ENCODE results near the gene HARBI1. TPM values are rescaled to one million over a fixed set of nuclear protein-coding genes. Genes with fewer than 3 reads are reported as not detected.

Gene HARBI1
- total RNA-seq, 1 experiment from 2014 or later, result 6.3 TPM

DNA sequence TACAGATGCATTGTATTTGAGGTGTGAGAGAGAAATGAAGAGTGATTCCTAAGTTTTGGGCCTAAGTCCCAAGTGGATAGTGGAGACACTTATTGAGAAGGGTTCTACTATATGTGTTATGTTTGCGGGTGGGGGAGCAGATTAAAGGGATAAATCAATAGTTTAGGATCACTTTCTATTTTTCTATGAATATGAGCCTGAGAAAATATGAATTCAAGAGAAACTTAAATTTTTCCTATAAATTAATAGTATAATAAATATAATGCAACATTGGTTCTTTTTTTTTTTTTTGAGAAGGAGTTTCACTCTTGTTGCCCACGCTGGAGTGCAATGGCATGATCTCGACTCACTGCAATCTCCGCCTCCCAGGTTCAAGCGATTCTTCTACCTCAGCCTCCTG lies 54.5 kb downstream of the HARBI1 start:
- H3K4me3 Mint-ChIP-seq, result no peak overlapping the region
- H2AK5ac ChIP-seq (ENCODE audit: insufficient read length, low read length), result no peak overlapping the region
- TF ChIP-seq, protein P1, sequence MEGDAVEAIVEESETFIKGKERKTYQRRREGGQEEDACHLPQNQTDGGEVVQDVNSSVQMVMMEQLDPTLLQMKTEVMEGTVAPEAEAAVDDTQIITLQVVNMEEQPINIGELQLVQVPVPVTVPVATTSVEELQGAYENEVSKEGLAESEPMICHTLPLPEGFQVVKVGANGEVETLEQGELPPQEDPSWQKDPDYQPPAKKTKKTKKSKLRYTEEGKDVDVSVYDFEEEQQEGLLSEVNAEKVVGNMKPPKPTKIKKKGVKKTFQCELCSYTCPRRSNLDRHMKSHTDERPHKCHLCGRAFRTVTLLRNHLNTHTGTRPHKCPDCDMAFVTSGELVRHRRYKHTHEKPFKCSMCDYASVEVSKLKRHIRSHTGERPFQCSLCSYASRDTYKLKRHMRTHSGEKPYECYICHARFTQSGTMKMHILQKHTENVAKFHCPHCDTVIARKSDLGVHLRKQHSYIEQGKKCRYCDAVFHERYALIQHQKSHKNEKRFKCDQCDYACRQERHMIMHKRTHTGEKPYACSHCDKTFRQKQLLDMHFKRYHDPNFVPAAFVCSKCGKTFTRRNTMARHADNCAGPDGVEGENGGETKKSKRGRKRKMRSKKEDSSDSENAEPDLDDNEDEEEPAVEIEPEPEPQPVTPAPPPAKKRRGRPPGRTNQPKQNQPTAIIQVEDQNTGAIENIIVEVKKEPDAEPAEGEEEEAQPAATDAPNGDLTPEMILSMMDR (conservative IDR thresholded peaks at IDR 0.05), result no peak

More for the DNA sequence above, 54.5 kb downstream of the HARBI1 start:
- Histone ChIP-seq H3K27me3 (ENCODE audit: insufficient read depth, low read length) (no peaks in the 10 kb centered on the region), H3K23ac (ENCODE audit: insufficient read length, low read depth, low read length) (no peak overlapping the region), H4K5ac (ENCODE audit: insufficient read length, low read depth, low read length) (no peak overlapping the region), H3K79me2 (ENCODE audit: insufficient read depth, low read length) (peaks cover 2% of the 10 kb centered on the region; the same call in 1 of the 2 replicates), H3K4me2 (ENCODE audit: insufficient read depth, insufficient read length, low read length) (no peak overlapping the region), H3K56ac (ENCODE audit: insufficient read length, low read depth, low read length) (no peak overlapping the region), H4K20me1 (ENCODE audit: control insufficient read depth, insufficient read depth, insufficient read length) (no peaks in the 10 kb centered on the region), H3T11ph (ENCODE audit: low read length) (no peak overlapping the region), H3K9me3 (ENCODE audit: control insufficient read depth, low read depth, low read length) (no peaks in the 10 kb centered on the region), H2BK20ac (ENCODE audit: low read depth, low read length, poor library complexity, severe bottlenecking) (no peak overlapping the region), H4K8ac (replicated peaks; ENCODE audit: insufficient read length, low read depth, low read length) (no peak overlapping the region), H3K27ac (ENCODE audit: insufficient read length, low read depth, low read length) (no peak overlapping the region), H2BK12ac (ENCODE audit: insufficient read length, low read depth, low read length) (no peak overlapping the region), H3K79me1 (ENCODE audit: insufficient read depth, low read depth, low read length, poor library complexity, severe bottlenecking) (peaks cover 11% of the 10 kb centered on the region), H3K18ac (ENCODE audit: insufficient read length, low read depth, low read length) (no peak overlapping the region), H3K14ac (ENCODE audit: insufficient read depth, low read length) (no peak overlapping the region), H4K91ac (ENCODE audit: insufficient read length, low read depth, low read length) (no peak overlapping the region), H3K23me2 (ENCODE audit: insufficient read length, low read depth, low read length, poor library complexity, severe bottlenecking) (no peaks in the 10 kb centered on the region), H2BK120ac (ENCODE audit: low read depth, low read length, poor library complexity, severe bottlenecking) (no peak overlapping the region), H2BK15ac (ENCODE audit: low read depth, low read length) (no peak overlapping the region), H3K4me1 (ENCODE audit: insufficient read depth, low read length) (no peaks in the 10 kb centered on the region), H2AFZ (ENCODE audit: low read length) (no peak overlapping the region), H3K4ac (ENCODE audit: low read depth, low read length) (no peak overlapping the region), H2BK5ac (ENCODE audit: insufficient read length, low read length) (no peak overlapping the region), H3K9ac (ENCODE audit: extremely low read depth, insufficient read length, low read length) (no peak overlapping the region)
- Mint-ChIP-seq H3K27me3 (ENCODE audit: low read depth) (no peaks in the 10 kb centered on the region), H3K9me3 (no peaks in the 10 kb centered on the region), H3K4me1 (peaks cover 4 to 14% of the 10 kb centered on the region in 2 experiments; a peak in 2 of 4 replicates), H3K36me3 (ENCODE audit: insufficient read depth in 1 of 3, low read depth in 3 of 3) (peaks cover 0 to under 1% (median 0%) of the 10 kb centered on the region in 3 experiments; a peak in 1 of 7 replicates), H3K27ac (no peak overlapping the region; a peak in 1 of 7 replicates)
- no CpG with 5 or more reads among the region's 5 CpGs for WGBS (ENCODE audit: extremely low coverage, insufficient read length, low lambda C conversion rate)
- DNase-seq, result no peak
